ENCODE measurements around the gene PSMG4.
"Not testable (repeated sequence)": the region's sequence is repeated elsewhere in the genome, so short reads cannot be mapped to it uniquely, and the experiment has no call there.

Gene PSMG4

GRCh38 chr6:3230256-3230882, 28.4 kb upstream of the PSMG4 start:
- DNase-seq (ENCODE audit: insufficient read length, low spot score) (no peak), FAIRE-seq (no peak)

GRCh38 chr6:3230900-3231246, 27.9 kb upstream of the PSMG4 start:
- FAIRE-seq (no peak), DNase-seq (ENCODE audit: insufficient read length, low spot score) (no peak)

DNA sequence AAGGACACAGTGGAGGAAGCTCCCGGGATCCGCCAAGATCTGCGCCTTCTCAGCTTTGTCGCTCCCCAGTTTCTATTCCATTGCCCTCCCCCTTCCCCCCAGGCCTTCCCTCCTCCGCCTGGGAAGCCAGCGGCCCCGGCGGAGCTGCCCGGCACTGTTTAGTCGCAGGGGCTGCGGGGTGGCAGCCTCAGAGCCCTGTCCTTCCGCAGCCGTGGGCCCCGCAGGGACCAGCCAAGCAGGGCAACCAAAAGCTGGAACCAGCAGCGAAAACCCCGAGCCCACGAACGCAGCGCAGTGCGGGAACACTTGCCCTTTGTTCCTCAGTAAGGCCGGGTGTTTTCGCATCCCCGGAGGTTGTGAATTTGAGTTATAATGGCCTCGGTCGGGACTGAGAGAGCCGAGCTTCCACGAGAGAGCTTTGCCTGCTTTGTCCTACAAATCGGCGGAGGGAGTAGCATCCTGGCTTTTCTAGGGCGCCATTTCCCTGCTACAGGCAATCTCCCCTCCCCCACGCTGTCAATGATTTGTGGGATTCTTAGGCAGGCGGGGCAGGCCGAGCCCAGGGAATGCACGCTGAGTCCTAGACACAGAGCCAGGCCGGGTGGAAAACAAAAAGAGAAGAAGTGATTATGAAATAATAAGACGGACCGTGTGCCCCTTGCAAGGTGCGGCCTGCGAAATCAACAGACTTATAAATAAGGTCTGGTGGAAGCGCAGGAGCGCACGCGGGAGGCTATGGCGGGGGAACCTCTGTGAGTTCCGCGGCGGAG, 27.3 kb upstream of the PSMG4 start:
- FAIRE-seq (peak; percentile 38), DNase-seq (ENCODE audit: insufficient read length, low spot score) (peak; percentile 77)

- DNase-seq (ENCODE audit: insufficient read length, low spot score) (no peak), FAIRE-seq (no peak)
Observed at GRCh38 chr6:3232017-3232945, 26.5 kb upstream of the PSMG4 start.

DNA sequence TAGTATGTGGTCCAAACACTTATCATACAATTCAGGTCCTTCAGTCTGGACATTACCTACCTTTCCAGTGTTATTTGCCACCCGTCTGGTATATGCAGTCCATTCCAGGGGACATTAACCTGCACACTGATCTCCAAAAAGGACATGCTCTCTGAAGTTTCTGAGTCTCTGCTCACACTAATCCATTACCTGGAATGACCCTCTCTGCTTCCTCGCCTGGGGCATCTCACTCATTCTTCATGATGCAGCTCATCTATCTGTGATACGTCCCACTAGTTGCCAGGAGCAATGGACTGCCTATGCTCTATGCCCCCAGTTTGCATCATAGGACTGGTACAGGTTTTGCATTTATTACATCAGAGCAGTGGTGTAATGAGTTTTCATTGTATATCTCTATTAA, 25.4 kb upstream of the PSMG4 start:
- no peak for DNase-seq (ENCODE audit: insufficient read length, low spot score)
- FAIRE-seq = no peak

- DNase-seq (ENCODE audit: insufficient read length, low spot score) = no peak
- no peak for FAIRE-seq
Observed at GRCh38 chr6:3233904-3234303, 24.8 kb upstream of the PSMG4 start.

DNA sequence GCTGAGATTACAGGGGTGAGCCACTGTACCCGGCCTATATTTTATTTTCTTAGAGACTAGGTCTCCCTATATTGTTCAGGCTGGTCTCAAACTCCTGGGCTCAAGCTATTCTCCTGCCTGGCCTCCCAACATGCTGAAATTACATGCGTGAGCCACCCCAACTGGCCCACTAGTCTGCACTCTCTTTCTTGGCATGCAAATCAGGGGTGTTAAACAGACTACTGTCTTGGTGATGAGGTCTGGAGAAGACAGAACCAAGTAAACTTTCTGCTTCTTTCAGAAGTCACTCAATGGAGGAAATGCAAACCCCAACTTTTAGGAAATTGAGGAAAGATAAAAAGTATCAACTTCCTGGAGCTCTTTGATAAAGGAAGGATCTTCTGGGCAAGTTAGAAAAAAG, 23.3 kb upstream of the PSMG4 start:
- FAIRE-seq (no peak), DNase-seq (ENCODE audit: insufficient read length, low spot score) (no peak)

- DNase-seq (ENCODE audit: insufficient read length, low spot score) (no peak), FAIRE-seq (no peak)
Observed at GRCh38 chr6:3236005-3236404, 22.7 kb upstream of the PSMG4 start.

GRCh38 chr6:3237761-3238662, 20.7 kb upstream of the PSMG4 start:
- FAIRE-seq = no peak
- DNase-seq (ENCODE audit: insufficient read length, low spot score) = no peak

DNA sequence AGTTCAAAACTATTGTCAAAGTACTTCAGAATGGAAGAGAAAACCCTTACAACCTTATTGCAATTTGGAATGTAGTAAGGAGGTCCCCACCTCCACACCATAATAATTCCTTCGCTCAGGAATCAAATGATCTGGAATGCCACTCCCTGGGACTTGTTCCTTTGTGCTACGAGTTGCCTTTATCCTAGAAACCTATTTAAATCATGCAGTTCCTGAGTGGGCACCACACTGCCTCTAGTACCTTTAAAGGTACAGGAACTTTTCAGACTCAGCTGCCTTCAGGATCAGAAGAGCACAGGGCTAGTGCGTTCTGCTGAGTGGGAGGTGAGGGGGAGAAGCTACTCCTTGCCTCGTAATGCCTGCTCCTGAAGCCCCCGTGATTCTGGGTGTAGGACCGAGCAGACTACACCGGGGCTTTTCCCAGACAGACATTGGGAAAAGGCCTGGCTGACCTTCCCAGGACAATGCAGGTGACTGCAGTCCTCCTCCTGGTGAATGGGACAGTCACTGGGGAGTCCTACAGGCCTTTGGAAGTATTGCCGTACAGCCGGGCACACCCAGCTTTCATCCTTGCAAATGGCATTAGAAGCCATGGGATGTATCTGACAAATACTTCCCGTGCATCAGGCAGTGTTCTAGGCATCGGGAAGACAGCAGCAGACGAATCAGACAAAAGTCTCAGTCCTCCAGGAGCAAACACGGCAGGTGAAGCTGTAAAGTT, 19.5 kb upstream of the PSMG4 start:
- DNase-seq (ENCODE audit: insufficient read length, low spot score) = no peak
- FAIRE-seq = no peak

GRCh38 chr6:3240595-3240994, 18.2 kb upstream of the PSMG4 start:
- no peak for DNase-seq (ENCODE audit: insufficient read length, low spot score)
- FAIRE-seq = no peak

- not testable (repeated sequence) for DNase-seq (ENCODE audit: insufficient read length, low spot score); FAIRE-seq
Observed at GRCh38 chr6:3241745-3242144, 17.0 kb upstream of the PSMG4 start.

GRCh38 chr6:3242768-3243167, 16.0 kb upstream of the PSMG4 start:
- FAIRE-seq (no peak), DNase-seq (ENCODE audit: insufficient read length, low spot score) (no peak)

DNA sequence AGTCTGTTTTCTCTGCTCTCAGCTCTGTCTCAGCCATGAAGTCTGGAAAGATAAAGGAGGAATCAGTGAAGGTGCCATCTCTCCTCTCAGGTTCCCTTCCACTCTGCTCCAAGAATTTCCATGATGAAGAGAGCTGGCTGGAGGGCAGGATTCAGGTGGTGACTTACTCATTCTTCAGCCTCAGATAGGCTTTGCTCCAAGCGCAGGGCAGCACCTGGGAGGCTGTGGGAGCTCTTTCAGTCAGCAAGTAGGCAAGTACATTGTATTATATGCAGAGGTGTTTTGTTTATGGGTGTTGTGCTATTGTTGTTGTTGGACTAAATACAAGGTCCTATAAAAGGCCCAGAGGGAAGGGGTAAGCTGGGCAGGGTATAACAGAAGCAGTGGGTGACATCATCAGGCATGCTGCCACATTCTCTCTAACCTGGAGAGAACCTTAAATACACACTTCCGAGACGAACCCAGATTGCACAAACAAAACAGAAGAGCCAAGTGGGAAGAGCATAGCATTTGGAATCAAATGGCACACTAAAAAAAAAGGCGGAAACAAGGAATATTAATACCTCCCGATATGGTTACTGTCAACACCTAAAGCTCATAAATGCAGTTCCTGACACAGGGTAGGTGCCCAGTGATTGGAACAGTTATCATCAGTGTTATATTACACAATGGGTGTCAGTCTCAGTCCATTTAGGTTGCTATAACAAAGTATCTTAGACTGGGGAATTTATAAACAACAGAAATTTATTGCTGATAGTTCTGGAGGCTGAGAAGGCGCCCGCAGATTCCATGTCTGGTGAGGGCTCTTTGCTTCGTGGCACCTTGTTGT, 14.5 kb upstream of the PSMG4 start:
- no peak for FAIRE-seq
- no peak for DNase-seq (ENCODE audit: insufficient read length, low spot score)

DNA sequence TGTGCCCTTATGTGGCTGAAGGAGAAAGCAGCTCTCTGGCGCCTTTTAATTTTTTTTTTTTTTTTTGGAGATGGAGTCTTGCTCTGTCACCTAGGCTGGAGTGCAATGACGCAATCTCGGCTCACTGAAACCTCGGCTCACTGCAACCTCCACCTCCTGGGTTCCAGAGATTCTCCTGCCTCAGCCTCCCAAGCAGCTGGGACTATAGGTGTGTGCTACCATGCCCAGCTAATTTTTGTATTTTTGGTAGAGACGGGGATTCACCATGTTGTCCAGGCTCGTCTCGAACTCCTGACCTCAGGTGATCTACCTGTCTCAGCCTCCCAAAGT, 13.9 kb upstream of the PSMG4 start:
- not testable (repeated sequence) for DNase-seq (ENCODE audit: insufficient read length, low spot score); FAIRE-seq

DNA sequence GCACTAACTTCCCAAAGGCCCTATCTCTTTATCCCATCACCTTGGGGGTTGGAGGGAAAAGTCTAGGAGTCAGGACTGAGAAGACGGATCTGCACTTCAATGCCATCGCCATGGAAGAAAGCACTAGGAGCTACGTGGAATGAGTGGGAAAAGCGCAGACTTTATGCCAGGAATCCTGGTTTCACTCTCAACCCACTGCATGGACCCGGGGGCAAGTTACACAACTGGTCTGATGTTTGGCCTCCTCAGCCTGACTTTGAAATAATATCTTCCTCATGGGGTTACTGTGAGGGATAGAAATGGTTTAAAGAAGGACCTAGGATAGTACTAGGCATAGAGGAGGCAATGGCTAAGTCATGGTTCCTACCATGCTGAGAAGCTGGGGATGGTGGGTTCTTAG, 13.5 kb upstream of the PSMG4 start:
- DNase-seq (ENCODE audit: insufficient read length, low spot score) (no peak), FAIRE-seq (no peak)

DNA sequence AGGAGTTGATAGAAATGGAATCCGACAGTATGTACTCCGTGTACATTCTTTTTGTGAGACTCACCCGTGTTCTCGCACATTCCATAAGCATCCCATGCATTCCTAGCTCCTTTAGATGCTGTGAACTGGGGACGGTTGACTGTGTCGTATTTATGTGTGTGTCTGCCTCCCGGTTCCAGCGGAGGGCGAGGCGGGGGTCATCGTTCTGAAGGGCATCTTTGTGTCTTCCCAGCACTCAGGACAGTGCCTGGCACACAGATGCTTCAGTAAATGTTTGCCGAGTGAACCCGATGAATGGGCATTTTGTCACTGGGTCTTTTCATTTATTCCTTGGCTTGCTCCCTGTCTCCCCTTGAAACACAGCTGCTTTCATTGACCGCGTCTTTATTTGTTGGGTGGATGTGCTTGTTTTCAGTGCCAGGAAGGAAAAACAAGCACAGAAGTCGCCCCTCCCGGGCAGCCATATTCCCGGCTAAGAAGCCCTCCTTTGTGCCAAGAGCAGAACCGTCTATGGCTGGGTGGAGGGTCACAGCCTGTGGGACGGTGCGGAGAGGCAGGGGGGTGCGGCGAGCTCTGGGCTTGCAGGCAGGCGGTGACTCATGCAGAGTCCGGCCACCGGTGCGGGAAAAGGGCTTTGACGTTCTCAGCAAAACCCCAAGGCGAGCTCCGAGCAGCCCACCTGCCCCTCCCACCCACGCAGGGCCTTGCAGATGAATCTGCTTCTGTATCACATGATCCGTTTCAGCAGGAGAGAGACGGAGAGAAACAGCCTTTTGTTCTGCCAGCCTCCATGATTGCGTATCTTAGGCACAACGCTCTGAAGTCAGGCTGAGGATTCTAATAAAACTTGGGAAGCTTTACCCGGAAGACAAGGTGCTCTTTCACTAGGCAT, 11.2 kb upstream of the PSMG4 start:
- FAIRE-seq = no peak

GRCh38 chr6:3249821-3250220, 8.9 kb upstream of the PSMG4 start:
- FAIRE-seq (no peak), DNase-seq (ENCODE audit: insufficient read length, low spot score) (no peak)

More for the DNA sequence above, 11.2 kb upstream of the PSMG4 start:
- DNase-seq (ENCODE audit: insufficient read length, low spot score) = peak; percentile 64
